Effector CD4-positive, alpha-beta T cell (primary cell): ENCODE data around the gene ATRN.
"Not testable (repeated sequence)": the region's sequence is repeated elsewhere in the genome, so short reads cannot be mapped to it uniquely, and the experiment has no call there.

Experiments used
- DNase-seq: peaks from one replicate; pipeline ENCODE4 v3.0.0-alpha.2; 2020

The ATRN gene

DNA sequence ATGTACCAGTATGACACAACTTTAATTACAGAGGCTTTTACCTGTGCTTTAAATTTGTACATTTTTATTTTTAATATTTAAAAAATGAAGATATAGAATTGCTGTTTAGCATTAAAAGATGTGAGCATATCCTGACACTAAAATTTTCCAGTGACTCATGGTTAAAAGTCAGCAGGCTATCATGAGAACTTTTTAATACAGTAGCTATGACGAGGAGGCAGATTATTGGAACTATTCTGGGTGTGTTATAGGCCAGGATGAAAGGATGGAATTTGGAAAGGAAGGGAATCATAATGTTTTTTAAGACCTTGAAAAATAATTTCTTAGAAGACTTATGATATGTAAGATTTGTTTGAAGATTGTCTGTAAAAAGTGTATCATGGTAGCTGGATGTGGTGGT, 101.3 kb downstream of the ATRN start:
- DNase-seq: no peak

DNA sequence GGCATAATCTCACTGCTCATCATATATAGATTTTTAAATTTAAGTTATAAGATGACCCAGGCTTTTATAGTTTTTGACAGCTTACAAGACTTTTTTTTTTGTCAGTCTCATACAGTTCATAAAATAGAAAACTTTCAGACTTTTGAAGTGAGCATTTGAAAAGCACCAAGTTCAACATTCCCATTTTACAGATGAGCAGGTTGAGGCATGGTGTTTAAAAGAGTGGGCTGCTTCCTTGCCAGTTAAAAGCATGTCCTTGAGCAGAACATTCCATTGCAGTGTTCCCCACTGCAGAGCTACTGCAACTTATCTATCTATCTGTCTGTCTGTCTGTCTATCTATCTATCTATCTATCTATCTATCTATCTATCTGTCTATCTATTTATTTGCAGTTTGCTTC, 105.5 kb downstream of the ATRN start:
- no peak for DNase-seq

DNA sequence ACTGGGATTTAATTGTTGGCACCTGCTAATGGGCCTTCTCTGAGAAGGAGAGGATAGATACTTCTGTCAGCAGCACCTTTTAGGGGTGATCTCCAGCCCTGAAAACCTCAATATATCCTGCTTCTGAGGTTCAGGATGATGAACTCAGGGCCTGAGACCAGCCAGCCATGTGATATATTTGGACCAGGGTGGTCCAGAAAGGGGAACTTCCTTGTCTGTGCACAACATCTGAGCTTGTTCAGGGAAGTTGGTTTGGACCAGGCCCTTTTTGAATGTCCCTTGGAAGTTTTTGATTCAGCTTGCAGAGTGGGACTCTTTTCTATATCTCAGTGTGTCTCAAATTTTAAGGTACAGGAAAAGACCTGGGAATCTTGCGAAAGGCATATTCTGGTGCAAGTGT, 106.5 kb downstream of the ATRN start:
- no peak for DNase-seq

DNA sequence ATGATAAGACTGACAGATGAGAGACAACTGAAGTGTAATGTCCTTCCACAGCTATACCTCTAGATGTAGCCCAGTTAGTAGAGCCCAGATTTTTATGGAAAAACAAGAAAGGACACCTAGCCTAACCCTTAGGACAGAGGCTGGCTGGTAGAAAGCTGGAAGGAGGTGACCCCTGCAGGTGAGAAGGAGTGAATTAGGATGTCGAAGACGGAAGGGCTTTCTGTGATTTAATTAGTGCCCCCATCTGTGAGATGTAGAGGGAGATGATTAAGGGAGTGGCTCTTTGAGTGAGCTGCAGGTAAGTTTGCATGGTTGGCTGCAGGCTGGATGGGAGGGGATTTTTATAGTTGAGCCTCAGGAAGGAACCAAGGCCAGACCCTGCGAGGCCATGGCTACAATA, 109.6 kb downstream of the ATRN start:
- no peak for DNase-seq

DNA sequence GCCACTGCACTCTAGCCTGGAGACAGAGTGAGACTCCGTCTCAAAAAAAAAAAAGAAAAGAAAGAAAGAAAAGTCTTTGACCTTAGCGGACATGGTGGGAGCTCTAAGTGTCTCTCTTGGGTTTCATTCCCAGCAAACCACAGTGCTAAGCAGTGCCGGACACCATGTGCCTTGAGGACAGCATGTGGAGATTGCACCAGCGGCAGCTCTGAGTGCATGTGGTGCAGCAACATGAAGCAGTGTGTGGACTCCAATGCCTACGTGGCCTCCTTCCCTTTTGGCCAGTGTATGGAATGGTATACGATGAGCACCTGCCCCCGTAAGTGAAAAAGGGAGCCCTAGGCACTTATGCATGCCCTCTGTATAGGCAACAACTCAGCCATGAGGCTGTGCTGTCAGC, 112.9 kb downstream of the ATRN start:
- no peak for DNase-seq

DNA sequence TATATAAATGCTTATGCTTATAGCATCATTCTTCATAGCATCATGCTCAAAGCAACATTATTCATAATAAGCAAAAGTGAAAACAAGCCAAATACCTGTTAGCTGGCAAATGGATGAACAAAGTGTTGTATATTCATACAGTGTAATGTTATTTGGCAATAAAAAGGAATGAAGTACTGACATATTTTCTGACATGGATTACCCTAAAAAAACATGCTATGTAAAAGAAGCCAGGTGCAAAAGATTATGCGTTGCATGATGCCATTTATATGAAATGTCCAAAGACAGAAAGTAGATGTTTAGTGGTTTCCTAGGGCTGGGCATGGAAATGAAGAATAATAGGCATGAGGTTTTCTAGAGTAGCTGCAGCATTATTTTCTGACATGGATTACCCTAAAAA, 115.3 kb downstream of the ATRN start:
- DNase-seq: no peak

DNA sequence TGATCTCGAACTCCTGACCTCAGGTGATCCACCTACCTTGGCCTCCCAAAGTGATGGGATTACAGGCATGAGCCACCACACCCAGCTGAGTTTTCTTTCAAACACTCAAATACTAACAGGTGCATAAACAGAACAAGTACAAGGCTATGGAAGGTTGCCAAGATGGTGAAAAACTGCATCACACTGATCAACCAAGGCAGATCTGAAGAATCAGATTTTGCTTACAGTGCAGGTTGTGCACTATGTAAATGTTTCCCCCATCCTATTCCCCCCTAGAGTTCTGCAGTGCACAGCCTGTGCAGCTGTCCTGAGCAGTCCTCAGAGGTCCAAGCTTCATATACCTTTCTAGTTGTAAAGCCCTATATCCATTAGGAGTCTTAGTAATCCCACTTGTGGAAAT, 119.3 kb downstream of the ATRN start:
- DNase-seq: no peak

DNA sequence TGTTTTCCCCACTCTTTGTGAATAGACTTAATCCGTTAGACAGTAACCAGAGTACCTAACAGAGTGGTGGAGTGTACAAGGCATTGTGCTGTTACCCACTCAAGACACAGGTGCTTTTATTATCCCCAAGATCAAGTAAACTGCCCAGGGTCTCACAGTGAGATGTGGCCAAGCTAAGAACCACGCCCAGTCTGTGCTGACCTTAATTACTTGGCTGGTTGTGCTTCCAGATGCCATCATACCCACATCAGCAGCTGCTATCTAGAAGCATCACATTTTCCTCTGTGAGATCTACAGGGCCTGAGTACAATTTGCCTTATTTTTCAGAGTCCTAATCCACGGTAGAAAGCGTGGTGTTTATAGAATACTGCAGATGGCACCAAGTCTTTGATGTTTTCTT, 122.1 kb downstream of the ATRN start:
- no peak for DNase-seq

DNA sequence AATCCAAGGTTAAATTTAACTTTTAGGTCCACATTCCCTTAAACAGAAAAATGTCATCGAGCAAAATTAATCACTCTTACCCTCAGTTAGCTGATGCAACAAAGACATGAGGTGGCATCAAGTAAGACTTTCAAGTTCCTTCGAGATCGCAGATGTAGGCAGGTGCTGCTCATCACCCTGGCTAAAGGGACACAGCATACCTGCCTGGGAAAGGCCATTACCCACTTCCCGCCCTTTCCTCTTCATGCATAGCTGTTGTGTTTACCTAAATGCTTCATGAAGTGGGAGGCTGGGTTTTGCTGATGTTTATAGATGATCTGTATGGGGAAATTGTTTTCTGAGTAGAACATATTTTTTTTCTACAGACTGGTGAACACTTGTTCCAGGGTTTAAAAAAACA, 124.7 kb downstream of the ATRN start:
- no peak for DNase-seq

DNA sequence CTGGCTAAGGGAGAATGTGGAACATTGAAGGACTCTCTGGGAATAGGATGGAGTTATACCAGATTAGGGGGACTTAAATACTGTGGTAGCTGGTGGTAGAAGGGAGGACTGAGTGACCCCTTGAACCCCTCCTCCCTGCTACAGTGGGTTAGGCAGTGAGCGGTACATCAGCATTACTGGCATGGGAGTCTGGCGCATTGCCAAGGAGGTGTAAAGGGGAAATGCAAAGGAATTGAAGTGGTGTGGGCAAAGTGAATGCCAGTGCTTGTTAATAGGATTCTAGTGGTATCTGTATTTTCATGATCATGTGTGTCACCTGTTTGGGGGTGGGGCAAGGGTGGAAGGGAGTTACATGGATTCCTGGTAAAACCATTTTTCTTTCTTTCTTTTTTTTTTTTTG, 132.3 kb downstream of the ATRN start:
- DNase-seq: no peak

DNA sequence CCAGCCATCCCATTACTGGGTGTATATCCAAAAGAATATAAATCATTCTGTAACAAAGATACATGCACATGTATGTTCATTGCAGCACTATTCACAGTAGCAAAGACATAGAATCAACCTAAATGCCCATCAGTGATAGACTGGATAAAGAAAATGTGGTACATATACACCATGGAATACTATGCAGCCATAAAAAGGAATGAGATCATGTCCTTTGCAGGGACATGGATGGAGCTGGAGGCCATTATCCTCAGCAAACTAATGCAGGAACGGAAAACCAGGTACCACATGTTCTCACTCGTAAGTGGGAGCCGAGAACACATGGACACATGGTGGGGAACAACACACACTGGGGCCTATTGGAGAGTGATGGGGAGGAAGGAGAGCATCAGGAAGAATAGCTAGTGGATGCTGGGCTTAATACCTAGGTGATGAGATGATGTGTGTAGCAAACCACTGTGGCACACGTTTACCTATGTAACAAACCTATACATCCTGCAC, 134.6 kb downstream of the ATRN start:
- DNase-seq: not testable (repeated sequence)

DNA sequence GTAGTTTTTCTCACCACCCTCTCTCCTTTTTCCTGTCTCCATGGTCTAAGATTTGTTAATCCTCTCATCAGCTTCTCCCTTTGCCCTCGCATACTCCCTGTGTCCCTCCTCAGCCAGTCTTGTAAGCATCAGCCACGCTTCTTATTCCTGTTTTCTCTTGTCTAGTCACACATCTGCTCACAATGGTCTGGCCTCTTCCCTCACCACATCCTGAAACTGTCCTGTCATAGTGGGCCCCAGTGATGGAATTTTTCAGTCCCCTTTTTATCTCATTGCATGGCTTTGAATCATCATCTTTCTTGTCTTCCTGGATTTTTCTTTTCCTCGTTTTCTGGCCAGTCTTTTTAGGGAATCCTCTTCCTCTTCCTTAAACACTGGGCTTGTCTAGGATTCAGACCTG, 135.2 kb downstream of the ATRN start:
- DNase-seq: no peak

DNA sequence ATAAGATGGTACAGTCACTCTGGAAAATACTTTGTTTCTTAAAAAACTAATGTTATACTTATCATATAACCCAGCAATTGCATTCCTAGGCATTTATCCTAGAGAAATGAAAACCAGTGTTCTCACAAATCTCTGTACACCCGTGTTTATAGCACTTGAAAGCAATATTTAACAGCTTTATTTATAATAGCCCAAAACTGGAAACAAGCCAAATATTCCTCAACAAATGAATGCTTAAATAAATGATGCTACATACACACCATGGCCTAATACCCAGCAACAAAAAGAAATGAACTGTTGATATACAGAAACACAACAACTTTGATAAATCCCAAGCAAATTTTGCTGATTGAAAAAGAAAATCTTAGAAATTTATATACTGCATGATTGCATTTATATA, 141.1 kb downstream of the ATRN start:
- DNase-seq: no peak

DNA sequence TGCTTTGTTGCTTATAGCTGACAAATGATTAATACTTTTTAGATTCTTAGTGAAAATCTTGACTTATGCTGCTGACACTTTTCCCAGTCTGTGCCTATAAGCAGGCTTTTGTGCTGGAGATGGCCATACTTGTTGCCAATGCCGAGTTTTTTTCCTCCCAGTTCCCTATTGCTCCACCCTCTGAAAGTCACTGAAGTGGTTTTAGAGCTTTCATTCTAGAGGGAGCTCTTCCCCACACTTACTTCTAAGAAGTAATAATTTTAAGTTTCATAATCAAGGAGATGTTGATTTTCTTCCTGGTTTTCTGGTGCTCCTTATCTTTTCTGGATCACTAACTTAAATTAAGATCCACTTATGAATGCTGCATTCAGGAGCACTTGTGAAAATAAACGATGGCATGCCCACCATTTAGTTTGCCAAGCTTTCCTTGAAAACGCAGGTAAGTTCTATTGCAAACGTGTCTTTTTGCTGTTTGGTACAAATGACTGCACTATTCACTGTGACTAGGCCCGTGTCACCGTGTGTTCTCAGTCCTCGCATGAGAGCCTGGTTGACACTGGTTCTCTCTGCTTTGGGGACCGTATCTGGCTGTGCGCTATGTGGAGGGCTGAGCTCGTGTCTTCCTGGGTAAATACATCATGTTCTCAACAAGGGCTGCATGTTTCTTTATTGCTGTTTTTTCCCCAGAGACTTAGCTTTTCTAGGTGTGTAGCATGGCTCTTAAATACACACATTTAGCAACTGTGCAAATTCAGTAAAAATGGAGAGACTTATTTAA, 142.2 kb downstream of the ATRN start:
- DNase-seq: no peak

DNA sequence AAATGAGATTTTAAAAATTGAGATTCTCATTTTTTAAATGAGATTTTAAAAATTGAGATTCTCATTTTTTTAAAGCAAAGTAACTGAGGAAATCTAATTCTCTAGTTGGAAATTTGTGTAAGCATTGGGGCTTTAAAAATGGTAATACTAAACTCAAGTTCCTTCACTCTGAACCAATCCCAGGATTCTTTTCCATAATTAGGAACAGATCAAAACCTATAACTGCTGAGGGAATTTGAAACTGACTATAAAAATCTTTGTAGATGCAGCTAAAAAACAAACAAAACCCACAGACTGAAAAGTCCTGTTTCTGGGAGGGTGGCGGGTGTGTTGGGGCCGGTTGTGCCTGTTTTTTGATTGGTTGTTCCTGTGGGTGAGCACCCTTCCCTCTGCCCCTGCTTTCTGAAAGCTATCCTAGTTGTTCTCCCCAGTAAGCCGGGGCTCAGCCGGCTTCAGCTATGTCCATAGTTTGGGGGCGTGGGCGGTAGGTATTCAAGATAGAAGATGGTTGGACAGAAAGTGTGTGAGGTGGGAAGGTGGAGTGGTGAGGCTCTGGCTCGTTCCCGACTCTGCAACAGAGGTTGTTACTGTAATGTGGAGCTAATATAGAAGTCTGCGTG, 143.1 kb downstream of the ATRN start:
- no peak for DNase-seq

DNA sequence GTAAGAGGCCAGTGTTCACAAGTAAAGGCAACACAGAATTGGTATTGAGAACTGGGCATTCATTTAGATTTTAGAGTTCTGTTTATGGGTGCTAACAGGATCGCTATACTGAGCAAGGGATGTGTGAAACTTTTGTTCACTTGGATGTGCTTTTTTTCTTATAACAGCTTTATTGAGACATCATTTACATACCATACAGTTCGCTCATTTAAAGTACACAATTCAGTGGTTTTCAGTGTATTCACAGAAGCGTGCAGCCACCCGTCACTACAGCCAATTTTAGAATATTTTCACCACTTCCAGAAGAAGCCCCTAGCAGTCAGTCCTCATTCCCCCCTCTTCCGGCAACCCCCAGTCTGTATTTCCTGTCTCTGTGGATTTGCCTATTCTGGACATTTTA, 143.6 kb downstream of the ATRN start:
- DNase-seq: no peak

DNA sequence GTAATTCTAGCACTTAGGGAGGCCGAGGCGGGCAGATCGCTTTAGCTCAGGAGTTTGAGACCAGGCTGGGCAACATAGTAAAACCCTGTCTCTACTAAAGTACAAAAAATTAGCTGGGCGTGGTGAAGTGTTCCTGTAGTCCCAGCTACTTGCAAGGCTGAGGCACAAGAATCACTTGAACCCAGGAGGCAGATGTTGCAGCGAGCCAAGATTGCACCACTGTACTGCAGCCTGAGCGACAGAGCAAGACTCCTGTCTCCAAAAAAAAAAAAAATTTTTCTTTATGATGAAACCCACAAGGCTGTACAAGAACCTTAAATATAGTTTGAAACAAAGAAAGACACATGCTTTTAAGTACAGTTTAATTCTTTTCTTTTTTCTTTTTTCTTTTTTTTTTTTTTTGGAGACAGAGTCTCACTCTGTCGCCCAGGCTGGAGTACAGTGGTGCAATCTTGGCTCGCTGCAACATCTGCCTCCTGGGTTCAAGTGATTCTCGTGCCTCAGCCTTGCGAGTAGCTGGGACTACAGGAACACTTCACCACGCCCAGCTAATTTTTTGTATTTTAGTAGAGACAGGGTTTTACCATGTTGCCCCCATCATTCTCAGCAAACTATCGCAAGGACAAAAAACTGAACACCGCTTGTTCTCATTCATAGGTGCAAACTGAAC, 144.5 kb downstream of the ATRN start:
- DNase-seq: not testable (repeated sequence)

DNA sequence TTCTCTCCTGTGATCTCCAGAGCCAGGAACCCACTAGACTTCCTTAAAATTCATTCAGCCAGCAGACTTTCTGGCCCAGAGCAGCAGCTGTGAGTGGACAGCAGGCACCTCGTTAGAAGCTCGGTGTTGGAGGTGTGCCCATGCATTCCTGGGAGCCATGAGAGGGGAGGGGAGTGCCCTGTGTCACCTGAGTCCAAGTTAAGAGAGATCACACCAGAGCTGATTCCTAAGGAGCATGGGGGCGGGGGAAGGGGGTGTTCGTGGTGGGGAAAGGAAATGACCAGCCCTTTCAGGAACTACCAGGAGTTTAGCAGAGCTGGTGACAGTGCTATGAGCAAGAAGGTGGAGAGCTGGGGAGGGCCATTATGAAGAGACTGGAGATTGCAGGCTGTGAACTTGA, 145.4 kb downstream of the ATRN start:
- DNase-seq: no peak

DNA sequence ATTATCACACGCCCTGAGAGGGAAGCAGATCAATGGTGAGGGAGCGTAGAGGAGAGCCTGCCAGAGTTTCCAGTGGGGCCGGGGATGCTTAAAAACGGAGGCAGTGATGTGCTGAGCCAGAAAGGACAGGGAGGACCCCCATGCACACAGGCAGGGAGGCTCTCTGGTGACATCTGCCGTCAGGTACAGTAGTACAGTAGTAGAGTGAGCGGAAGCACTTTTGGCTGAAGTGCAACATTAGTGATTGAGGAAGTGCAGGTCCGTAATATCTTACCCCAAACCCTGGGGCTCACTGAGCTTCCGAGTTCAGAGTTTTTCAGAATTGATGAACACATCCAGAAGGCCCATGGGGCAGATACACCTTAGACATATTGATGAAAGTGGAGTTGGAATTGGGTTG, 150.3 kb downstream of the ATRN start:
- DNase-seq: no peak

DNA sequence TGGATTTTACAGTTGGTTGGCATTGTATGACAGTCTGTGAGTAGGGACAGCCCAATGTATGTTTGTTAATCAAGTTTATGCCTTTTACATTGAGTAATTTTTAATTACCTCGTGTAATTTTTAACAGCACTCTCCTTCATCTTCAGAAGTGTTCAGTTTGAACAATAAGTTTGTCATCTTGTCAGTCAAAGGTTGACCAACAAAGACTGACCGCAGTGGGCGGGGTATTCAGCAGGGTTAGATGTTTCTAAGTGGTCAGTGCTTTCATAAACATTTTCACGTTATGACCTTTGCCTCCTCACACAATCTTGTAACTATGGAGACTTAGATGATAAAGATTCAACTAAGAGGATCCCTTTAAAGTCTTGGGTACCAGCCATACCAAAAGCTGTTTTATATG, 151.6 kb downstream of the ATRN start:
- DNase-seq: no peak

DNA sequence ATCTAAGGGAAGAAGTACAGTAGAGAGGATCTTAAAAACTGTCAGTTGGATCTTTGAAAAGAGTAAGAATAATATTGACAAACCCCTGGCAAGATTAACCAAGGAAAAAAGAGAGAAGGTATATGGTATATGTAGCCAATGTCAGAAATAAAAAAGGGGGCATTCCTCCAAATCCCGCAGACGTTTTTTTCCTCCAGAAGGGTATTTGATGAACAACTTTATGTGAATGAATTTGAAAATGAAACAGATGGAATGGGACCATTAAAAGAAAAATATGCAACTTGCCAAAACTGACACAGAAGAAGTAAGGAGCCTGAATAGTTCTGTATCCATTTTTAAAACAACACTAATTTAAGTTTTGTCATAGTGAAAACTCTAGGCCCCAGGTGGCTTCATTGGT, 156.7 kb downstream of the ATRN start:
- no peak for DNase-seq

DNA sequence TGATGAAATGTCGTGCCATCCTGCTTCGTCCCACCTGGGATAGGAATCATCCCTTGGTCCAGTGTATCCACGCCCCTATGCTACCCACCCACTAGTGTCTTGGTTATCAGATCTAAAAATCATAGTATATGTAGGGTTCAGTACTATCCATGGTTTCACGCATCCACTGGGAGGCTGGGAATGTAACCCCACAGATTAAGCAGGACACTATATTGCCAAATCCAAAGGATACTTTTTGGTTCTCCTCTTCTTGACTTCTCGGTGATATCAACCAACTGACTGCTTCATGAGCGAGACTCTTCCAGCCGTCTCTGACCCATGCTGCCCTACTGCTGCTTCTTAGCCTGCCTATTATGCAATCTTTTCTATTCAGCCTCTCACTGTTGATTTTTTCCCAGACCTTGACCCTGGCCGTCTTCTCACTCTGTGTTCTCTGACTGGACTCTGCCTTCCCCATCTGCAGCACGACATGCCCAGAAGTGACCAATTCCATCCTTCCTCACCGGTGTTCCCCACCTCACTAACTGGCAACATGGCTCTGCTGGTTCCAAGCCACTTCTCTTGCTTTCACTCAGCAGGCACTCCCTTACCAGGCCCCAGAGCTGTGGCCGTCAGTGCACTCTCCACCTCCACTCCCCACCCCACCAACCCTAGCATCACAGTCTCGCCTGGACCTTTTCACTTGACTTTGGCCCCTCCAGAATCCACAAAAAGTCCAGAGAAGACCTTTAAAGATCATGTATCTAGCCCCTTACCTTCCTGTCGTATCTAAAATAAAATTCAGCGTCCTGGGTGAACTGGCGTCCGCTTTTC, 157.9 kb downstream of the ATRN start:
- DNase-seq: no peak

DNA sequence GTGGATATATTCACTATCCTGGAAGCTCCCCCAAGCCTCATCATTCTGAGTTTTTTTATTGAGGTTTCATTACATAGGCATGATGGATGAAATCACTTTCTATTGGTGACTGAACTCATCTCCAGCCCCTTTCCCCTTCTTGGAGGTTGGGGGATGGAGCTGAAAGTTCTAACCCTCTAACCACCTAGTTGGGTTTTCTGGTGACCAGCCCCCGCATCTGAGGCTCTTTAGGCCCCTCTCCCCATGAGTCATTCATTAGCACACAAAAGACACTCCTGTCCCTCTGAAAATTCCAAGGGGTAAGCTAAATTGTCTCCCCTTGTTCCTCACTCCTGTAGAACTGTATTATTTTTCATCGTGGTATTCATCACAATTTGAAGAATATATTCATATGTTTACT, 159.1 kb downstream of the ATRN start:
- DNase-seq: no peak
